ENCODE data around the gene MDM1. TPM values are rescaled to one million over a fixed set of nuclear protein-coding genes. Genes with fewer than 3 reads are reported as not detected.

Gene MDM1
- total and polyA plus RNA-seq, 7 donors = 4.2 to 113 (median 73.3) TPM

- intact Hi-C loops (cut with DNase I) = no loop called here
- Histone ChIP-seq H3K27ac (no peak overlapping the region), H3K4me1 (no peaks in the 10 kb centered on the region), H3K4me3 (no peak overlapping the region), H3K27me3 (no peaks in the 10 kb centered on the region), H3K9me3 (no peaks in the 10 kb centered on the region), H3K36me3 (no peaks in the 10 kb centered on the region)
- no peak for TF ChIP-seq EP300 (IDR thresholded peaks at IDR 0.05)
- TF ChIP-seq CTCF (IDR thresholded peaks at IDR 0.05) = no peak
- TF ChIP-seq POLR2A (IDR thresholded peaks at IDR 0.05) = no peak
- no peak for TF ChIP-seq POLR2AphosphoS5 (IDR thresholded peaks at IDR 0.05)
- WGBS, 2 donors = 78 to 90% methylated on average over 5 of the region's 5 CpGs
- DNase-seq = no peak
Measured at GRCh38 chr12:68287106-68287505, 45.1 kb downstream of the MDM1 start.

- intact Hi-C loops (cut with DNase I) = no loop called here
- Histone ChIP-seq H3K27ac (no peak overlapping the region), H3K4me1 (no peaks in the 10 kb centered on the region), H3K36me3 (no peaks in the 10 kb centered on the region), H3K27me3 (no peaks in the 10 kb centered on the region), H3K9me3 (no peaks in the 10 kb centered on the region), H3K4me3 (no peak overlapping the region)
- 82 to 90% methylated on average over 4 of the region's 4 CpGs for WGBS, 2 donors
- TF ChIP-seq EP300 (IDR thresholded peaks at IDR 0.05) (no peak), CTCF (IDR thresholded peaks at IDR 0.05) (no peak), POLR2A (IDR thresholded peaks at IDR 0.05) (no peak), POLR2AphosphoS5 (IDR thresholded peaks at IDR 0.05) (no peak)
- no peak for DNase-seq
Measured at GRCh38 chr12:68286396-68286795, 45.8 kb downstream of the MDM1 start.

- Histone ChIP-seq H3K9me3 (no peaks in the 10 kb centered on the region), H3K36me3 (no peaks in the 10 kb centered on the region), H3K27me3 (no peaks in the 10 kb centered on the region), H3K27ac (no peak overlapping the region), H3K4me3 (no peak overlapping the region), H3K4me1 (no peaks in the 10 kb centered on the region)
- no peak for TF ChIP-seq POLR2AphosphoS5 (IDR thresholded peaks at IDR 0.05)
- TF ChIP-seq EP300 (IDR thresholded peaks at IDR 0.05) = no peak
- no peak for TF ChIP-seq CTCF (IDR thresholded peaks at IDR 0.05)
- no peak for TF ChIP-seq POLR2A (IDR thresholded peaks at IDR 0.05)
- WGBS, 2 donors = 86 to 93% methylated on average over 3 of the region's 3 CpGs
- intact Hi-C loops (cut with DNase I) = no loop called here
- no peak for DNase-seq
Measured at GRCh38 chr12:68285541-68285940, 46.6 kb downstream of the MDM1 start.

GRCh38 chr12:68281322-68282077 lies 50.7 kb downstream of the MDM1 start:
- TF ChIP-seq CTCF (IDR thresholded peaks at IDR 0.05) = no peak
- no peak for TF ChIP-seq POLR2A (IDR thresholded peaks at IDR 0.05)
- TF ChIP-seq POLR2AphosphoS5 (IDR thresholded peaks at IDR 0.05) = no peak
- no peak for TF ChIP-seq EP300 (IDR thresholded peaks at IDR 0.05)
- Histone ChIP-seq H3K9me3 (no peaks in the 10 kb centered on the region), H3K27me3 (no peaks in the 10 kb centered on the region), H3K36me3 (no peaks in the 10 kb centered on the region), H3K4me3 (no peak overlapping the region), H3K4me1 (no peaks in the 10 kb centered on the region), H3K27ac (no peak overlapping the region)
- intact Hi-C loops (cut with DNase I) = no loop called here
- no peak for DNase-seq
- WGBS, 2 donors = 95 to 97% methylated on average over 4 of the region's 4 CpGs

GRCh38 chr12:68280240-68280639 lies 51.9 kb downstream of the MDM1 start:
- no peak for TF ChIP-seq CTCF (IDR thresholded peaks at IDR 0.05)
- TF ChIP-seq POLR2AphosphoS5 (IDR thresholded peaks at IDR 0.05) = no peak
- TF ChIP-seq POLR2A (IDR thresholded peaks at IDR 0.05) = no peak
- TF ChIP-seq EP300 (IDR thresholded peaks at IDR 0.05) = no peak
- intact Hi-C loops (cut with DNase I) = no loop called here
- no peaks in the 10 kb centered on the region for H3K9me3 ChIP-seq
- no peak overlapping the region for H3K27ac ChIP-seq
- no peaks in the 10 kb centered on the region for H3K36me3 ChIP-seq
- 88 to 92% methylated on average over 2 of the region's 2 CpGs for WGBS, 2 donors
- no peaks in the 10 kb centered on the region for H3K4me1 ChIP-seq
- no peak overlapping the region for H3K4me3 ChIP-seq
- no peak for DNase-seq
- H3K27me3 ChIP-seq = no peaks in the 10 kb centered on the region
